HG02943 (cell line): ENCODE data around the gene SELENOO.
"Not testable (repeated sequence)": the region's sequence is repeated elsewhere in the genome, so short reads cannot be mapped to it uniquely, and the experiment has no call there.

Source experiments
- ATAC-seq: cut with Tn5 transposase; IDR thresholded peaks from one replicate; pipeline ENCODE4 v1.9.1; 2021; ENCODE audit warnings: mild to moderate bottlenecking, low read depth, moderate library complexity; ENCODE audit not compliant: unreplicated experiment

The SELENOO gene, protein sequence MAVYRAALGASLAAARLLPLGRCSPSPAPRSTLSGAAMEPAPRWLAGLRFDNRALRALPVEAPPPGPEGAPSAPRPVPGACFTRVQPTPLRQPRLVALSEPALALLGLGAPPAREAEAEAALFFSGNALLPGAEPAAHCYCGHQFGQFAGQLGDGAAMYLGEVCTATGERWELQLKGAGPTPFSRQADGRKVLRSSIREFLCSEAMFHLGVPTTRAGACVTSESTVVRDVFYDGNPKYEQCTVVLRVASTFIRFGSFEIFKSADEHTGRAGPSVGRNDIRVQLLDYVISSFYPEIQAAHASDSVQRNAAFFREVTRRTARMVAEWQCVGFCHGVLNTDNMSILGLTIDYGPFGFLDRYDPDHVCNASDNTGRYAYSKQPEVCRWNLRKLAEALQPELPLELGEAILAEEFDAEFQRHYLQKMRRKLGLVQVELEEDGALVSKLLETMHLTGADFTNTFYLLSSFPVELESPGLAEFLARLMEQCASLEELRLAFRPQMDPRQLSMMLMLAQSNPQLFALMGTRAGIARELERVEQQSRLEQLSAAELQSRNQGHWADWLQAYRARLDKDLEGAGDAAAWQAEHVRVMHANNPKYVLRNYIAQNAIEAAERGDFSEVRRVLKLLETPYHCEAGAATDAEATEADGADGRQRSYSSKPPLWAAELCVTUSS

DNA sequence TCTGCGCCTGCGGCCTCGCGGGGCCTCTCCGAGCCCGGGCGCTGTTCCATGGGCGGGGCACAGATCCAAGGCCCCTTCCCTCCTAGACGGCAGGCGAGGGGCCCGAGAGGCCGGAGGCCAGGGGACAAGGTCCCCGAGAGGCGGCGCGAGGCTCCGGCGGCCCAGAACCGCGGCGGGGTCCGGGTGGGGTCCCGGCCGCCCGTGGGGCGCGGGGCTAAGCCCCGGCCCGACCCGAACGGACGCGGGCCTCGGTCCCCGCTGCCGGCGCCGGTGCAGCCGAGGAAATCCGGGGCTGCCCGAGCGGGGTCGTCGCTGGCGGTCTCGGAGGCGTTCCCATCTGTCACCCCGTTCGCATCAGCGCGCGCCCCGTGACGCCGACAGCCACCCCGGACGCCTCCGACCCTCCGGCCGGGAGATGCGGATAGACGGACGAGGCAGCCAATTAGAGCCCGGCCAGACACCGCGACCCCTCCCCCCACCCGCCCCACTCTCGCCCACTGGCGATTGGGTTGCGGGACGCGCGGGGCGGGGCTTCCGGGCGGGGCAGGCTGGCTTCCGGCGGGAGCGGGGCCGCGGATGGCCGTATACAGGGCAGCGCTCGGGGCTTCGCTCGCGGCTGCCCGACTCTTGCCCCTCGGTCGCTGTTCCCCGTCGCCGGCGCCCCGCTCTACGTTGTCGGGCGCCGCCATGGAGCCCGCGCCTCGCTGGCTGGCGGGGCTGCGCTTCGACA lies at the start of gene SELENOO:
SELENOO (plus strand) TSS at position 551 of the 730 bp plus-strand sequence; CDS start at position 577, 26 bp downstream.
- no peak for ATAC-seq

DNA sequence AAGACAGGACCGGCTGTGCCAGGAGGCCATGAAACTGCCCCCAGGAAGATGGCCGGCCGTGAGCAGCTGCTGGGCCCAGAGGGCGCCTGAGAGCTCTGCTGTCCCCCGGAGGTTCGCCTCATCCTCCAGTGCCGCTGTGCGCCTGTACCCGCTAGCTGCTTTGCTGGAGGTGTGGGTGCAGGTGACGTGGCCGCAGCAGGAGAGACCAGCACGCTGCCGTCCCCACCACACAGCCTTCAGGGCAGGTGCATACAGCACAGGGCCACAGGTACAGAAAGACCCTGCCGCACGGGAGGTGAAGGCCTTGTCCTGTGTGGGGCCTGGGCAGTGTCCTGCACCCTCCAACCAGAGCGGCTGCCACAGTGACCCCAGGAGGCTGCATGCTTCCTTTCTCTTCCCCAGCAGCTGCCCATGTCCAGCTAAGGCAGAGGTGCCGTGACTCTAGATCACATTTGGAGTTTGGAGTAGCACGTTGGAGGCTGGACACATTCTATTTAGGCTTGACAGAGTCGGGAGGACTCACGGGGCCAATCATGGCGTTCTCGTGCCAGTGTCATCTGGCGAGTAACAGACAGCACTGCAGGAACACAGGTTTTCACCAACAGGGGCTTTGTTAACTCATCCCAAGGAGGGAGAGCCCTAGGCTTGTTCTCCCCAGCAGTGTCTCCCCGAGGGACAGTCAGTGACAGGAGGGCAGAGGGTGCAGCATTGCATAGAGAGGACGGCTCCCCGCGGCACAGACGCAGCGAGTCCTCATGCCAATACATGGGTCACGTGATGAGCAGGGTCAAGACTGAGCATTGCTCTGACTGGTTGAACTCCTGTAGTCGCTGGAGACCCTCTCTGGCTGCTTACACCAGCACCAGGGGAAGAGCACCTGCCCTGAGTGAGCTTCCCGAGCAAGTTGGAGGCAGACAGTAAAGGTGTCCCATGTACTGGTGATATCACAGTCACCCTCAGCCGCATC lies 49.0 kb upstream of the SELENOO start:
- ATAC-seq = no peak

DNA sequence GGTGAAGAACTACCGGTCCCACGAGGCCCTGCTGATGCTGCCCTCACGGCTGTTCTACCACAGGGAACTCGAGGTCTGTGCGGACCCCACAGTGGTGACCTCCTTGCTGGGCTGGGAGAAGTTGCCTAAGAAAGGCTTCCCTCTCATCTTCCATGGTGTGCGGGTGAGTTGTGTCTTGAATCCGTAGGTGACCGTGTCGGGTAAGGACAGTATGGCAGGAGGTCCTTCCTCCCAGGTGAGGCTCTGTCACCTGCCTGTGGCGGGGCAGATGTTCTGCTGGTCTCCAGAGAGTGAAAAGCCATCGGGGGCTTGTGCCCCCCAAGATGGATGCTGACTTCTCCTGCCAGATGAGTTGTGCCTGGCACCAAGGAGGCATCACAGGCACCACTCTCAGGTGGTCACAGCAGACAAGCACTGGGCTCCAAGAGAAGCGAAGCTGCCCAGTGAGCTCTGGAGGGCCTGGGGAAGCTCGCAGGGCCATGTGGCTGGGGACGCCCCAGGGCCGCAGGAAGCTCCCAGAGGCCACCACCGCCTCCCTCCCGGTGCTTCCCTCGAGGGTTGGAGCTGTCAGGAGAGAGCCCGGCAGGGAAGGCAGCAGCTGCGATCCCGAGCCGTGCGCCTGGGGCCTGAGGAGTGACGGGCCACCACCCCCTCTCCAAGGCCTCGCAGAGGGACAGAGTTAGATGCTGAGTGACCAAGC lies 47.6 kb upstream of the SELENOO start:
- no peak for ATAC-seq

DNA sequence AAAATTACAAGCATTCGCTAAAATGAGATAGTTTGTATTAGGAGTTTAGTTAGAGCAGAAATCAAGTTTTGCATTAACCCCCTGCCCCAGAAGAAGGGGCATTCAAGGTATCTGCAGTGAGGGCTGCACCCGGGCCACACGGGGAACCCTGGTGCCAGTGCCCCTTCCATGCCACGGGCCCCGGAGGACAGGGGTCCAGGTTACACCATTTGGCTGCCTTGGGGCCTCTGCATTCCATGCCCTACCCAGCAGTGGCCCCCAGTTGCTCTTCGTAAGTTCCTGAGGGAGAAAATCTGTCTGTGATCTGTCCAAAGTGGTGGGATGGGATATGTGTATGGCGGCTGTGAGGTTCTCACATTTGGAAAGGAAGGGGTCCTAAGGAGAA lies 47.1 kb upstream of the SELENOO start:
- ATAC-seq = no peak

DNA sequence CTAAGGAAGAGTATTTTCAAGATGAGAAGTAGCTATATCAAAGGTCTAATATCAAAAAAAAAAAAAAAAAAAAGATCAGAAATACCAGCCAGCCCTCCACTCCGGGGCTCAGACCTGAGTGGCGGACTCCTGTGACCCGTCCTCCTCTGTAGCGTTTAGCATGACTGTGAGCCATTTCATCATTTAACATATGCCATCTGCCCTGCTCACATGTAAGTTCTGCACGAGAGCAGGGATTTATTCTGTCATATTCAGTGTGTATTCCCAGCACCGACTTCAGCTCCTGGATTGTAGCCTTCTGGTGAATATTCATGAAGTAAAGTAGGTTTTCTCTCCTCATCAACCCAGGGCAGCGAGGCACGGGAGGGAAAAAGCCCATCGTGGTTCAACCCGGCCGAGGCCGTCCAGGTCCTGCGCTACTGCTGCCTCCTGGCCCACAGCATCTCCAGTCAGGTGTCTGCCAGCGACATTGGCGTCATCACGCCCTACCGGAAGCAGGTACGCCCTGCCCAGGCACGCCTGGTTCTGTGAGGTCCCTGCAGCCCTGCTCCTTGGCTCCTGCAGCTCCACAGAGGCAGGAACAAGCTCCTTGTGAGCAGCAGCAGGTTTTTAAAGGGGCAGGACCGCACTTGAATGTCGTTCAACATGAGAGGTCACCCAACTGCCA lies 43.0 kb upstream of the SELENOO start:
- no peak for ATAC-seq

DNA sequence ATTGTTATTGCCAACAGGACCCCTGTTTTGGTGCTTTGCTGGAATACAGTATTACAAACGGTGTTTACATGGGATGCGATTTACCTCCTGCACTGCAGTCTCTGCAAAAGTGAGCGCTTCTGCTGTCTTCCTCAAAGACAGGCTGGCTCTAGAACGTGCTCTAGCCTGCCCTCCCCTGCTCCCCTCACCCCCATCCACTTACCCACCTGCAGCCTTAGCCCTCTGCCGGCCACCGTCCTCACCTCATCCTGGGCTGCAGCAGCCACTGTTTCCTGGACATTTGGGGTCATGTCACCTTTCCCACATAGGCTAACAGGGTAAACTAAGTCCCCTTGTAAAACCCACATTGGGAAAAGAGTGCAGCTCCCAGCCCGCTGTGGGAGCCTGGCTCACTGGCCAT lies 39.9 kb upstream of the SELENOO start:
- ATAC-seq = no peak

DNA sequence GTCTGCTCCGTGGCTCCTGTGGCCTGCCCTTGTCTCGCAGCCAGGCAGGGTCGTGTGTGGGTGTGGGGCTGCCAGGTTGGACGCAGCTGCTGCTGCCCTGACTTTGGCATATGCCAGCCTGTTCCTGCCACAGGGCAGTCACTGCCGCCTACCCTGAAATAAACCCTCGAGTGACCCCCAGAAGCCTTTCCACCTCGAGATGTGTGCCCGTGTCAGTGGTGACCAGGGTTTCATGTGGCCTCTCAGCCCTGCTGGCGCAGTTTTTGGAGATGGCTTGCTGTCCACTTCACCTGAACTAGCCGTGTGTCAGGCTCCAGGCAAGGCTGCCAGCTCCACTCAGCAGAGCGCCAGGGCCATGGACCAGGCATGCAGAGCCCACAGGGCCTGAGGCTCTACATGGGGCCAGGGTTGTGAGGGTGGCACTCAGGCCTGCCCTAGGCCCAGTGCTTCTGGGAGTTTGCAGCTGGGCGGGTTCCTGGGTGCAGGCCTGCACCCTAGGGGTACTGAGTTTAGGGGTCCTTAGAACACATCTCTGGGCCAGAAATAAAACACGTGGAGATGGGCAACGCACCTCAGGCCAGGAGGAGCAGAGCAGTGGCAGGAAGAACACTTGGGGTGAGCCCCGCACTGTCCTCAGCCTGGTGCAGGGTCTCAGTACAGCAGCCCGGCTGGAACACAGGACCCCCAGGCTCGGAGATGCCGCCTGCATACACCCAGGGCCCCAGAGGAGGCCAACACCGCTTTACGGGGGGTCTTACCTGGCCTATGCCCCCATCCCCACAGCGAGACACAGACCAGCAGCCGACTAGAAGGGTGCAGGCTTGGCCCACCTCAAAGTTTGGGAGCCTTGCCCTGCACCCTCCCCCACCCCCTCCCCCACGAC lies 39.1 kb upstream of the SELENOO start:
- ATAC-seq = no peak

DNA sequence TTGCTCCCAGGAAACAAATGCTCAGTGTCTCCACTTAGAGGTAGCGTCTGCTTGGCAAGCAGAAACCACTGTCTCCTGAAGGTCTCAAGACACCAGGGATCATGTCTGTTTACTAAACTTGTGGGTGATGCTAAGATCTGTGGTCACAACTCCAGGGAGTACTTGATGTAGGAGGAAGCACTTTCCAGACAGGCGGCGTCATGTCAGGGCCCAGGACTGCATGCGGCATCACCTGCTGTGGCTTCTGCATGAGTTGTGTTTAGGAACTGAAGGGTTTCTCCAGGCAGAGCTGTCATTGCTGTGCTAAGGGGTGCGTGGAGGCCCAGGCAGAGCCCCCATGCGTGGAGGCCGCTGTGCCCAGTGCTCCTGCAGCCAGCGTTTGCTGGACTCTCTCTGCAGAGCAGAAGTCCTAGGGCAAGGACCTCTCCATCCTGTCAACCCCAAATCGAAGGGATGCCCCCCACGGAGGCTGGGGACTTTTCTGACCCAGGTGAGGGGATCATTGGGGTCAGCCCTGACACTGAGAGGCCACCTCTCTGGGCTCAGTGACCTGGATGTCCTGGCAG lies 38.3 kb upstream of the SELENOO start:
- ATAC-seq = no peak

DNA sequence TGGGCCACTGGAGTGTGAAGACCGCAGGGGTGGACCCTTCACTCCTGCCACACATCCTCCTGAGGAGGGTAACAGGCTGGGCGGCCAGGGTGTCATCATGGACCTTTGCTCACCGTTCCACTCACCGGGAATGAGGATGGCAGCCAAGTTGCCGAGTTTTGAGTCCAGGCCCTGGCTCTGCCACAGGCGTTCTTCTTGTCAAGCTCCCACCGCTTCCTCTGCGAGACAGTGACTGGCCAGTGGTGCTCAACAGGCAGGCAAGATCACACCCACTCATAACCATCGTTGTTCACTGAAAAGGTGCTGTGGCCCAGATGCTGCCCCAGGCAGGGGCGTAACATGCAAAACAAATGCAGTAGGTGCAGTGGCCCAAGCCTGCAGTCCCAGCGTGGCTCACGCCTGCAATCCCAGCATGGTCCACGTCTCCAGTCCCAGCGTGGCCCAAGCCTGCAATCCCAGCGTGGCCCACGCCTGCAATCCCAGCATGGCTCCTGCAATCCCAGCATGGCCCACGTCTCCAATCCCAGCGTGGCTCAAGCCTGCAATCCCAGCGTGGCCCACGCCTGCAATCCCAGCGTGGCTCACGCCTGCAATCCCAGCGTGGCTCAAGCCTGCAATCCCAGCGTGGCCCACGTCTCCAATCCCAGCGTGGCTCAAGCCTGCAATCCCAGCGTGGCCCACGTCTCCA lies 35.2 kb upstream of the SELENOO start:
- ATAC-seq = no peak

DNA sequence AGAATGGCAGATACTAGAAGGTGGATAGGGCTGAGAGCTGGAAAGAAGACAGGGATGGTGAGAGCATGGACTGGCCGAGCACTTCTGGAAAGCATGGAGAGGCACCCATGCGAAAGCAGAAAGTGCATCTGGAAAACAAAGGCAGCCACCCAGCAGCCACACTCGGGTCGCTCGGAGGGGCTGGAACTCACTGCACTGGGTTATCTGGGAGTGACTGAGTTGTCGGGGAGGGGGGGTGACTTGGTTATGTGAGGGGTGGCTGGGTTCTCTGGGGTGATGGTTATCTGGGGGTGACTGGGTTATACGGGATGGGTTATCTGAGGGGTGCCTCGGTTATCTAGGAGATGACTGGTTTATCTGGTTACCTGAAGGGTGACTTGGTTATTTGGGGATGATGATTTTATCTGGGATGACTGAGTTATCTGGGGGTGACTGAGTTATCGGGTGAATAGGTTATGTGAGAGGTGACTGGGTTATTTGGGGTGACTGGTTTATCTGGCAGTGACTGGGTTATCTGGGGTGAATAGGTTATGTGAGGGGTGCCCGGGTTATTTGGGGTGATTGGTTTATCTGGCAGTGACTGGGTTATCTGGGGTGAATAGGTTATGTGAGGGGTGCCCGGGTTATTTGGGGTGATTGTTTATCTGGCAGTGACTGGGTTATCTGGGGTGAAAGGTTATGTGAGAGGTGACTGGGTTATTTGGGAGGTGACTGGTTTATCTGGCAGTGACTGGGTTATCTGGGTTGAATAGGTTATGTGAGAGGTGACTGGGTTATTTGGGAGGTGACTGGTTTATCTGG lies 32.9 kb upstream of the SELENOO start:
- ATAC-seq = no peak

DNA sequence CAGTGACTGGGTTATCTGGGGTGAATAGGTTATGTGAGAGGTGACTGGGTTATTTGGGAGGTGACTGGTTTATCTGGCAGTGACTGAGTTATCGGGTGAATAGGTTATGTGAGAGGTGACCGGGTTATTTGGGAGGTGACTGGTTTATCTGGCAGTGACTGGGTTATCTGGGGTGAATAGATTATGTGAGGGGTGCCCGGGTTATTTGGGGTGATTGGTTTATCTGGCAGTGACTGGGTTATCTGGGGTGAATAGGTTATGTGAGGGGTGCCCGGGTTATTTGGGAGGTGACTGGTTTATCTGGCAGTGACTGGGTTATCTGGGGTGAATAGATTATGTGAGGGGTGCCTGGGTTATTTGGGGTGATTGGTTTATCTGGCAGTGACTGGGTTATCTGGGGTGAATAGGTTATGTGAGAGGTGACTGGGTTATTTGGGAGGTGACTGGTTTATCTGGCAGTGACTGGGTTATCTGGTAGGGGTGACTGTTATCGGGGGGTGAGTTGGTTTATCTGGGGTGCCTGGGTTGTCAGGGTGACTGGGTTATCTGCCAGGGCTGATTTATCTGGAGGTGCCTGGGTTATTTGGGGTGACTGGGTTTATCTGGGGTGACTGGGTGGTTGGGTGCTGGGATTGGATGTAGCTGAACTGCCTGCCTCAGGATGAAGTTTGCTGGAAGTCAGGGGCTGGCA lies 32.2 kb upstream of the SELENOO start:
- not testable (repeated sequence) for ATAC-seq

DNA sequence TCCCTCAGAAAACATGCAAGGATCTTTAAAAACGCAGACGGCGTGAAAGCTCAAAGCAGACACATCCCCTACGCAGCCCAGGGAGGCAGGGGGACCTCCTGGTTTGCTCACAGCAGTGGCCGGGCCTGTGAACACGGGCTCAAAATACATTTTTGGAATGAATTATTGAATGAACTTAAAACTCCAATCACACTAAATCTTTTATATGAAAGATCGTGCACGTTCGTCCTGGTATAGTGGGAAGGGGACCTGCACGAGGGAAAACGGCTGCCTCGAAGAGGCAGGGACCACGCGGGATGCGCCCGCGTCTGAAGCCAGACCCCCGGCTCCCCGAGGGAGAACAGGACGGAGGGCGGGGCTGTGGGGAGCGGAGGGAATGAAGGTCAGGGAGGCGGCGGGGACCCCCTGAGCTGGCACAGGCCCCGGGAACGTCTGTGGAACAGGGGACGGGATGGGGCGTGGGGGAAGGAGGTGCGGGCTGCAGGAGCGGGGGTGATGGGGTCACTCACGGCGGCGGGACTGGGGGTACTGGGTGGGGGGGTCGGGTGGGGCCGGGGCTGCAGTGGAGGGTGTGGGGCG lies 31.5 kb upstream of the SELENOO start:
- no peak for ATAC-seq

DNA sequence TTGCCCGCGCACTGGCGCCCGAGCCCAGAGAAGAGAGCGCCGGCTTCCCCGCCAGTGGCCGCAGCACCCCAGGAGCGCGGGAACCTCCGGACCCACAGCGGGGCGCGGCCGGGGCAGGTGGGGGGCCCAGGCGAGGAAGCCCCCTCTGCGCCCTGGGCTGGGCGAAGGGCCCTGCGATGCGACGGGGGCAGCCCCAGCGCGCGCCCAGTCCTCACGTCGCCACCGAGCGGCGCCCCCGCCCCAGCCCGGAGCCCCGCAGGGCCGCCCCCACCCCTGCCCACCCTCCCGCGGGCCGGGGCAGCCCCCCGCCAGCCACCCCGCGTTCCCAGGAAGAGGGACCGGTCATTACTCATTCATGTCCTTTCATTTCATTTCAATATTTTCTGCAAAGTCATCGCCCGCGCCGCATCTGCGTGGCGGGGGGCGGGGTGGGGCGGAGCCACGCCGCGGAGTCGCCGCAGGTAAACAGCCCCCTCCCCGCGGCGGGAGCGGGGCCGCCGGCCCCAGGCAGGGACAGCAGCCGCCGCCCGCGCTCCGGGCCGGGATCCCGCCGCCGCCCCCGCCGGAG lies 31.0 kb upstream of the SELENOO start:
- ATAC-seq = no peak

DNA sequence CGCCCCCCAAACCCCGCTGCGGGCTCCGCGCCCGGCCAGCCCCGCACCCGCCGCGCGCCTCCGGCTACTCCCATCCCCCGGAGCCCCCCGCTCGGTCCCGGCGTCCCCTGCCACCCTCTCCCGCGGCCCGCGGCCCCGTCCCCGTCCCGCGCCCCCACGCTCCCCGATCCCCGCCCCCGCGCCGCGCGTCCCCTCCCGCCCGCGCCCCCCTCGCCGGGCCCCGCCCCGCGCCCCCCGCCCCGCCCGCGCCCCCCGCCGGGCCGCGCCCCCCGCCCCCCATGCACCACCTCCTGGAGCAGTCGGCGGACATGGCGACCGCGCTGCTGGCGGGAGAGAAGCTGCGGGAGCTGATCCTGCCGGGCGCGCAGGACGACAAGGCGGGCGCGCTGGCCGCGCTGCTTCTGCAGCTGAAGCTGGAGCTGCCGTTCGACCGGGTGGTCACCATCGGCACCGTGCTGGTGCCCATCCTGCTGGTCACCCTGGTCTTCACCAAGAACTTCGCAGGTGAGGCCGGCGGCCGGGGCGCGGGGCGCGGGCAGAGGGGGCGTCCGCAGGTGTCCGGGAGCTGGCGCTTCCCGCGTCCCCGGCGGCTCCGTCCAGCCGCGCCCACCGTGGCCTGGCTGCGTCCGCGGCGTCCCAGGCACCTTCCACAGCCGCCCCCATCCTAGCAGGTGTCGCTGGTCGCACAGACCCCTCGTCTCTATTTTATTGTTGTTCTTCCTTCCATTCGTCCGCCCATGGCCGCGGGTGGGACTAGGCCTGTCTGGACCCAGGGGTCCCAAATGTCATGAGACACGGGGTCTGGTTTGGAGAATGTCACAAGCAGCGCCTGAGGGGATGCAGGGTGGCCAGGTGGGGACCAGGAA lies 30.1 kb upstream of the SELENOO start, which contains the start of gene PANX2:
PANX2 (plus strand) TSS at position 279 of the 866 bp plus-strand sequence; CDS start at position 279, 0 bp downstream.
- ATAC-seq = no peak
